MM.1S (cell line): ENCODE measurements around the gene CD99L2.

Experiments used
- CTCF ChIP-seq: fragments of 300-600 bp; sonication (generic); IDR thresholded peaks from 2 replicates; pipeline ENCODE4 v1.5.1; 2016; ENCODE audit warnings: antibody characterized with exemption, low read length, mixed read lengths
- EZH2 ChIP-seq: fragments of 300-600 bp; sonication (generic); optimal IDR thresholded peaks from 2 replicates; pipeline ENCODE3; 2017; ENCODE audit warnings: low read depth, mild to moderate bottlenecking, antibody characterized with exemption, low read length, mixed read lengths

DNA sequence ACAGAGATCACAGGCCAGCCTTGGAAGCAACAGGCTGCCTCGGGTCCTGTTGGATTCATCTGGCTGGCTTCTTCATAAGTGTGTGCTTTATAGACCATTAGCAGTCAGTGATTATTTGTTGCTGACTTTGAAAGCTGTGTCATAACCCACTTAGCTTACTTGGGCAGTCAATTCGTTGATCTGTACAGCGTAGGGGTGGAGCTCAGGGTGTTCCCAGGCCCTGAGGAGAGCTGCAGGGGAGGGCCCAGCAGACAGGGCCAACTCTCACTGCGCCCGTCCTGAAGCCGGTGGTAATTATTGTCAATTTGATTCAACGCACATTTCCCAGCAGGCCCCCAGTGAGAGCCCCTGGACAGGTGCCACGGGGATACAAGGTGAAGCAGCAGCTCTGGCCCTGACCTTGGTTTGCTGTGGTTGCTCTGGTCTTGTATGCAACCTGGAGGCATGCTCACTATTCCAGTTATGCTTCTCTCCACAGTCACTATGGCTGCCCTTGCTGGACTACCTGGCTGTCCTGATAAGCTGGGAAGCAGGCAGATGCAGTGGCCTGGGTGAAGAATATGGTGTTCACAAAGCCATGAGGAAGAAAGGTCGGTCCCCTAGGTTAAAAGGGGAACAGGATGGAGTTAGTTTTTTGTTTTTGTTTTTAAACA, 44.6 kb upstream of the CD99L2 start:
- TF ChIP-seq CTCF (no peak), EZH2 (no peak)
